DND-41 (cell line): ENCODE measurements around the gene NPEPPS.
"Not testable (repeated sequence)": the region's sequence is repeated elsewhere in the genome, so short reads cannot be mapped to it uniquely, and the experiment has no call there.

Experiments
- ATAC-seq: fragments of 200-7000 bp; cut with Tn5 transposase; 3 replicates; pipeline ENCODE4 v1.9.1; 2021; ENCODE audit warnings: low read depth; ENCODE audit not compliant: insufficient read depth
- DNase-seq: peaks from one replicate; pipeline ENCODE4 v3.0.0-alpha.2; 2020
- H2AFZ ChIP-seq: 2 replicates; pipeline ENCODE4 v1.6.0; 2012; ENCODE audit warnings: low read depth, low read length
- H3K27ac ChIP-seq: 2 replicates; pipeline ENCODE4 v1.5.1; 2012; ENCODE audit warnings: low read length, inconsistent platforms
- H3K27me3 ChIP-seq: fragments of 200-600 bp; sonication (generic); 2 replicates; pipeline ENCODE4 v1.6.0; 2012; ENCODE audit warnings: low read length, mild to moderate bottlenecking, inconsistent platforms; ENCODE audit not compliant: insufficient read depth, poor library complexity
- H3K36me3 ChIP-seq: 2 replicates; pipeline ENCODE4 v1.5.1; 2012; ENCODE audit warnings: low read length, inconsistent platforms; ENCODE audit not compliant: insufficient read depth
- H3K4me1 ChIP-seq: 2 replicates; pipeline ENCODE4 v1.5.1; 2012; ENCODE audit warnings: mild to moderate bottlenecking, low read length; ENCODE audit not compliant: insufficient read depth
- H3K4me2 ChIP-seq: 2 replicates; pipeline ENCODE4 v1.6.0; 2012; ENCODE audit warnings: mild to moderate bottlenecking, moderate library complexity, low read length, inconsistent platforms; ENCODE audit not compliant: insufficient read depth
- H3K4me3 ChIP-seq, 2 experiments: fragments of 200-600 bp in 1 of 2; shearing (Covaris generic) in 1 of 2; 2 replicates each; pipeline ENCODE4 v1.5.1; 2012 to 2016; ENCODE audit warnings: inconsistent platforms in 2 of 2, low read length in 2 of 2, mild to moderate bottlenecking in 2 of 2, low read depth in 1 of 2, moderate library complexity in 1 of 2
- H3K79me2 ChIP-seq: 2 replicates; pipeline ENCODE4 v1.6.0; 2012; ENCODE audit warnings: low read length, inconsistent platforms; ENCODE audit not compliant: insufficient read depth
- H3K9ac ChIP-seq: 2 replicates; pipeline ENCODE4 v1.6.0; 2012; ENCODE audit warnings: low read depth, mild to moderate bottlenecking, inconsistent platforms, low read length, moderate library complexity
- H3K9me3 ChIP-seq: 2 replicates; pipeline ENCODE4 v1.5.1; 2012; ENCODE audit warnings: low read length, moderate library complexity, mild to moderate bottlenecking, inconsistent platforms; ENCODE audit not compliant: insufficient read depth, severe bottlenecking
- H4K20me1 ChIP-seq: 2 replicates; pipeline ENCODE4 v1.6.0; 2012; ENCODE audit warnings: low read length; ENCODE audit not compliant: insufficient read depth
- EZH2 ChIP-seq: IDR thresholded peaks from 3 replicates; pipeline ENCODE4 v1.6.1; 2012; ENCODE audit warnings: borderline replicate concordance, low read depth, mild to moderate bottlenecking, moderate library complexity, low read length, inconsistent platforms; ENCODE audit not compliant: severe bottlenecking

Gene NPEPPS

GRCh38 chr17:47567261-47567660, 36.4 kb downstream of the NPEPPS start:
- H3K9ac ChIP-seq, H3K4me2 ChIP-seq, H4K20me1 ChIP-seq, H3K4me3 ChIP-seq, DNase-seq, H2AFZ ChIP-seq, H3K9me3 ChIP-seq, H3K27me3 ChIP-seq, H3K27ac ChIP-seq, ATAC-seq, H3K4me1 ChIP-seq: not testable (repeated sequence)
- Histone ChIP-seq H3K36me3 (peaks cover 12% of the 10 kb centered on the region), H3K79me2 (peaks cover 25% of the 10 kb centered on the region)

DNA sequence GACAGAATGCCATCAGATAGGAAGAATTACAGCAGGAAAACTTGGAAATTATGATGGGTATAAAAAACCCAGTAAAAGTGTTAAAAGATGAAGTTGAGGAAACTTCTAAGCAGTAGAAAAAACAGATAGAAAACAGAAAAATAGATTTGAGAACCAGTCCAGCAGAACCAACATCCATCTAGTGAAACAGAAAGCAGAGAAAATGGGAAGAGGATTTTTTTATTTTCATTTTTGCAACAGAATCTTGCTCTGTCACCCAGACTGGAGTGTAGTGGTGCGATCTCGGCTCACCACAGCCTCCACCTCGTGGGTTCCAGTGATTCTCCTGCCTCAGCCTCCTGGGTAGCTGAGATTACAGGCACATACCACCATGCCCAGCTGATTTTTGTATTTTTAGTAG, 41.7 kb downstream of the NPEPPS start:
- H3K27me3 ChIP-seq, H3K9me3 ChIP-seq, H3K27ac ChIP-seq, H2AFZ ChIP-seq, ATAC-seq, H3K4me3 ChIP-seq, H4K20me1 ChIP-seq, H3K79me2 ChIP-seq, H3K9ac ChIP-seq, DNase-seq, H3K4me2 ChIP-seq, H3K4me1 ChIP-seq: not testable (repeated sequence)
- H3K36me3 ChIP-seq = peaks cover 12% of the 10 kb centered on the region

DNA sequence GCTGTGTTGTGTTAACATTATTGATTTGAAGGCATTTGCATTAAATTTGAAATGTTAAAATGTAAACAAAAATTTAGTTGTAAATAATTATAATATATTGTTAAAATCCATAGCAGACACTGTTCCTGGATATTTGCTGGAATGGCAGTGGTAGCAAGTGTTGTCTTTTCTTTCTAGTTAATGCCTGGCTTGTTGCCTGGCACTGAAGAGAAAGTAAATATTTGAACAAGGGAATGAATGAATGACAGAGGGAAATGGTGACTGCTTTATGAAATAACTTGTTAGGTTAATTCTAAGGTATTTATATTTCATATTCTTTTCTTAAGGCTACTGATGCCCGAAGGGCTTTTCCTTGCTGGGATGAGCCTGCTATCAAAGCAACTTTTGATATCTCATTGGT, 51.5 kb downstream of the NPEPPS start:
- DNase-seq, H3K4me1 ChIP-seq, H3K27me3 ChIP-seq, H2AFZ ChIP-seq, ATAC-seq, H3K4me2 ChIP-seq, H3K27ac ChIP-seq, H4K20me1 ChIP-seq, H3K36me3 ChIP-seq, H3K9ac ChIP-seq, H3K79me2 ChIP-seq, H3K9me3 ChIP-seq, H3K4me3 ChIP-seq: not testable (repeated sequence)

GRCh38 chr17:47586378-47587055, 55.6 kb downstream of the NPEPPS start:
- not testable (repeated sequence) for H3K4me3 ChIP-seq, DNase-seq, H3K4me2 ChIP-seq, H4K20me1 ChIP-seq, H3K9ac ChIP-seq, H3K27me3 ChIP-seq, H3K27ac ChIP-seq, H2AFZ ChIP-seq, H3K79me2 ChIP-seq, ATAC-seq, H3K36me3 ChIP-seq, H3K4me1 ChIP-seq, H3K9me3 ChIP-seq

DNA sequence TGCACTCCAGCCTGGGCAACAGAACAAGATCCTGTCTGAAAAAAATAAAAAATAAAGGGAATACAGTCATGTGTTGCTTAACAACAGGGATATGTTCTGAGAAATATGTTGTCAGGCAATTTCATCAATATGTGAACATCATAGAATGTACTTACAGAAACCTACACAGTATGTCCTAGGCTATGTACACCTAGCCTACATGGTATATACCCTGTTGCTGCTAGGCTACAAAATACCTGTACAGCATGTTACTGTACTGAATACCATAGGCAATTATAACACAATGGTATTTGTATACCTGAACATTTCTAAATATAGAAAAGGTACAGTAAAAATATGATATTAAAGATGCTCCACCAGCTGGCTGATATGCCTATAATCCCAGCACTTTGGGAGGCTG, 62.6 kb downstream of the NPEPPS start:
- not testable (repeated sequence) for H3K4me1 ChIP-seq, DNase-seq, H3K27ac ChIP-seq, H3K9me3 ChIP-seq, H4K20me1 ChIP-seq, H3K27me3 ChIP-seq, H3K4me3 ChIP-seq, H2AFZ ChIP-seq, H3K79me2 ChIP-seq, H3K4me2 ChIP-seq, ATAC-seq, H3K9ac ChIP-seq
- peaks cover 46% of the 10 kb centered on the region for H3K36me3 ChIP-seq

DNA sequence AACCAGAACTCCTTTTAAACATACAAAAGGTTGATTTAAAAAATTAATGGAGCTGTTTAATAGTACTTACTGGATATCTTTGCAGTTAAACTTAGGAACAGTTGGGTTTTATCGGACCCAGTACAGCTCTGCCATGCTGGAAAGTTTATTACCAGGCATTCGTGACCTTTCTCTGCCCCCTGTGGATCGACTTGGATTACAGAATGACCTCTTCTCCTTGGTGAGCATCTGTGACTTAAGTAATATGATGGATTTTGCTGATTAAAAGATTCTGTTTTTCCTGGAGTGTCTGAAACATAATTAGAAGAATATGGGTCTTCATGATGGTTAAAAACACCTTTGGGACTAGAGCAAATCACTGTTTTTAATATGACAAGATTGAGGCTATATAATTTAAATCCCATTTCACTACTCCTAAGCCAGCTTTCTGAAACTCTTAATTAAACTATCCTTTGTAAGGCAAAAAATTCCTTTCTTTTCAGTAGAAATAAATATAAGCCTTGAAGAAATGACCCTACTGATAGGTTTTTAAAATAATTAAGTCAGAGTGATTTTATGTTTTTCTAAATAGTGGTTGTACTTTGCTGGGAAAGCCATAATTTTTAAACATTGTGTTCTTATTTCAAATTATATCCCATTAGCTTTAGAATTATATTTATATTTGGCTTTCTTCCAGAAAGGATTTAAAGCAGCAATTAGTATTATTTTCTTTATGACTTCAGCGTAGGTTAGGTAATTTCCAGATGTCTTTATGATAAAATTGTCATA, 73.1 kb downstream of the NPEPPS start:
- ATAC-seq = no peak
- H3K4me3 ChIP-seq = no peak overlapping the region
- no peaks in the 10 kb centered on the region for H4K20me1 ChIP-seq
- no peak overlapping the region for H2AFZ ChIP-seq
- no peak overlapping the region for H3K4me2 ChIP-seq
- H3K9me3 ChIP-seq = no peaks in the 10 kb centered on the region
- no peaks in the 10 kb centered on the region for H3K27me3 ChIP-seq
- H3K4me1 ChIP-seq = no peaks in the 10 kb centered on the region
- H3K27ac ChIP-seq = no peak overlapping the region
- no peak for TF ChIP-seq EZH2
- H3K36me3 ChIP-seq = peaks cover 87% of the 10 kb centered on the region
- no peaks in the 10 kb centered on the region for H3K79me2 ChIP-seq
- H3K9ac ChIP-seq = no peak overlapping the region
- DNase-seq = no peak
